HepG2 (cell line): Measurements from ENCODE around the gene ANO3. TPM values are rescaled to one million over a fixed set of nuclear protein-coding genes. Genes with fewer than 3 reads are reported as not detected.

Experiments
- FOSL2 ChIP-seq: sonication (generic); formaldehyde crosslinking; IDR thresholded peaks from 2 replicates; pipeline ENCODE4 v1.4.0; 2020; ENCODE audit warnings: missing genetic modification reagents
- HNF4A ChIP-seq: sonication (generic); formaldehyde crosslinking; IDR thresholded peaks from 2 replicates; pipeline ENCODE4 v1.4.0; 2020; ENCODE audit warnings: missing genetic modification reagents
- KDM4B ChIP-seq: sonication (generic); formaldehyde crosslinking; IDR thresholded peaks from 2 replicates; pipeline ENCODE4 v1.4.0; 2020; ENCODE audit warnings: missing genetic modification reagents
- MED8 ChIP-seq: sonication (generic); formaldehyde crosslinking; IDR thresholded peaks from 2 replicates; pipeline ENCODE4 v1.8.1; 2023; ENCODE audit warnings: mild to moderate bottlenecking, missing genetic modification reagents; ENCODE audit not compliant: insufficient replicate concordance
- ZNF441 ChIP-seq: sonication (generic); formaldehyde crosslinking; IDR thresholded peaks from 2 replicates; pipeline ENCODE4 v1.7.0; 2021; ENCODE audit warnings: missing genetic modification reagents, borderline replicate concordance
- ZNF484 ChIP-seq: sonication (generic); formaldehyde crosslinking; IDR thresholded peaks from 2 replicates; pipeline ENCODE4 v1.5.1; 2020; ENCODE audit warnings: mild to moderate bottlenecking, low read depth, missing genetic modification reagents, borderline replicate concordance
- ZNF550 ChIP-seq: sonication (generic); formaldehyde crosslinking; IDR thresholded peaks from 2 replicates; pipeline ENCODE4 v1.4.0; 2020; ENCODE audit warnings: mild to moderate bottlenecking, missing genetic modification reagents, borderline replicate concordance
- polyA plus RNA-seq, 8 experiments: library from polyadenylated mRNA; depleted of rRNA in 3 of 8; stranded (reverse) in 7 of 8; unstranded in 1 of 8; fragments of >200 nt; fragmentation: Illumina TruSeq in 4 of 8; extraction: Trizol in 4 of 8; gene quantifications; 2 replicates each; pipeline versions ENCODE4 v1.2.1 to v1.2.3, GENCODE V29; 2011 to 2016; ENCODE audit warnings: low read depth in 4 of 8, missing spikeins in 1 of 8, mixed read lengths in 1 of 8; ENCODE audit not compliant: insufficient read depth in 1 of 8
- total RNA-seq, 5 experiments: library from RNA; depleted of rRNA; stranded (reverse); fragments of >200 nt; fragmentation: Illumina TruSeq; extraction: Trizol; gene quantifications; 2 replicates each; pipeline ENCODE4 v1.2.3, GENCODE V29; 2016; ENCODE audit warnings: low read depth in 1 of 5
- TF ChIP-seq, protein P1 (sequence below): sonication (generic); formaldehyde crosslinking; IDR thresholded peaks from 2 replicates; pipeline ENCODE4 v1.8.0; 2022; ENCODE audit warnings: missing genetic modification reagents, mild to moderate bottlenecking, borderline replicate concordance
- TF ChIP-seq, protein P2 (sequence below): sonication (generic); formaldehyde crosslinking; IDR thresholded peaks from 2 replicates; pipeline ENCODE4 v1.4.0; 2020; ENCODE audit warnings: mild to moderate bottlenecking, missing genetic modification reagents
- TF ChIP-seq, protein P3 (sequence below): sonication (generic); formaldehyde crosslinking; IDR thresholded peaks from 2 replicates; pipeline ENCODE4 v1.5.1; 2020; ENCODE audit warnings: mild to moderate bottlenecking, missing genetic modification reagents, moderate library complexity
- TF ChIP-seq, protein P4 (sequence below): sonication (generic); formaldehyde crosslinking; IDR thresholded peaks from 2 replicates; pipeline ENCODE4 v1.4.0; 2020; ENCODE audit warnings: missing genetic modification reagents

ANO3 gene
- total and polyA plus RNA-seq, 2 of the 13 experiments (the other 11 are each of a cell fraction or from before 2014, with no cell fraction given): 0.17 to 0.44 TPM

DNA sequence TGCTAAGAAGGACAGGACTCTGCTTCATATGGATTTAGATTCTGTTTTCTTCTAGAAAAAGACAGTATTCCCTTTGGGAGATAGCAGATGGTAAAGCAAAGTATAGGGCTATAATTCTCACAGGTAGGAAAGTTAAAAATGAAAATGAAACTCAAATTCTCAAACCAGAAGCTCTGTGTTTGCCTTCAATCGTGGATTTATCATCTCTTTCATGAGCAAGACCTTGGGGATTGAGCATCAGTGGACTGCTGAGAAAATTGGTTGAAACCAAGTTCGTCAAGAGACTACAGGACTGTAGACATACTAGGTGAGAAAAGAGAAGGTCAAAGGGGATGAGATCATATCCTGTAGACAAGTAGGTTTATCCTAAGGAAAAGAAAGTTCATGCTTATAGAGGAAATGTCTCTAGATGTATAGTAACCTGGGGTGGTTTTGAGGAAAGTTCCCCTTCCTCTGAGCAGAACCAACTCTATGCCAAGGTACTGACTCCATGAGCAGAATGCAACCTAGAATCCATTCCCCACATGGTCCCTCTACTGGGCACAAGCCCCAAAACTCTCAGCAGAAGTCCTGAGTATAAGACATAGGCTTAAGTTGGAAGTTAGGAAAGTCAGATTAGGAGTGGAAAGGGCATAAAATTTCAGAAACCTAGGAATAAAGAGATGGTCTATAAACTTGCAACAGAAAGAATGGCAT is 343.5 kb downstream of the ANO3 start (continued):
- TF ChIP-seq HNF4A (CRISPR knock-in tag) (no peak), MED8 (CRISPR knock-in tag) (no peak), ZNF550 (CRISPR knock-in tag) (no peak), ZNF441 (CRISPR knock-in tag) (no peak), ZNF484 (CRISPR knock-in tag) (no peak), KDM4B (CRISPR knock-in tag) (no peak), FOSL2 (no peak)
- TF ChIP-seq, protein P1, sequence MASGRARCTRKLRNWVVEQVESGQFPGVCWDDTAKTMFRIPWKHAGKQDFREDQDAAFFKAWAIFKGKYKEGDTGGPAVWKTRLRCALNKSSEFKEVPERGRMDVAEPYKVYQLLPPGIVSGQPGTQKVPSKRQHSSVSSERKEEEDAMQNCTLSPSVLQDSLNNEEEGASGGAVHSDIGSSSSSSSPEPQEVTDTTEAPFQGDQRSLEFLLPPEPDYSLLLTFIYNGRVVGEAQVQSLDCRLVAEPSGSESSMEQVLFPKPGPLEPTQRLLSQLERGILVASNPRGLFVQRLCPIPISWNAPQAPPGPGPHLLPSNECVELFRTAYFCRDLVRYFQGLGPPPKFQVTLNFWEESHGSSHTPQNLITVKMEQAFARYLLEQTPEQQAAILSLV: no peak
- TF ChIP-seq, protein P2, sequence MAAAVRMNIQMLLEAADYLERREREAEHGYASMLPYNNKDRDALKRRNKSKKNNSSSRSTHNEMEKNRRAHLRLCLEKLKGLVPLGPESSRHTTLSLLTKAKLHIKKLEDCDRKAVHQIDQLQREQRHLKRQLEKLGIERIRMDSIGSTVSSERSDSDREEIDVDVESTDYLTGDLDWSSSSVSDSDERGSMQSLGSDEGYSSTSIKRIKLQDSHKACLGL (CRISPR knock-in tag): no peak
- TF ChIP-seq, protein P3, sequence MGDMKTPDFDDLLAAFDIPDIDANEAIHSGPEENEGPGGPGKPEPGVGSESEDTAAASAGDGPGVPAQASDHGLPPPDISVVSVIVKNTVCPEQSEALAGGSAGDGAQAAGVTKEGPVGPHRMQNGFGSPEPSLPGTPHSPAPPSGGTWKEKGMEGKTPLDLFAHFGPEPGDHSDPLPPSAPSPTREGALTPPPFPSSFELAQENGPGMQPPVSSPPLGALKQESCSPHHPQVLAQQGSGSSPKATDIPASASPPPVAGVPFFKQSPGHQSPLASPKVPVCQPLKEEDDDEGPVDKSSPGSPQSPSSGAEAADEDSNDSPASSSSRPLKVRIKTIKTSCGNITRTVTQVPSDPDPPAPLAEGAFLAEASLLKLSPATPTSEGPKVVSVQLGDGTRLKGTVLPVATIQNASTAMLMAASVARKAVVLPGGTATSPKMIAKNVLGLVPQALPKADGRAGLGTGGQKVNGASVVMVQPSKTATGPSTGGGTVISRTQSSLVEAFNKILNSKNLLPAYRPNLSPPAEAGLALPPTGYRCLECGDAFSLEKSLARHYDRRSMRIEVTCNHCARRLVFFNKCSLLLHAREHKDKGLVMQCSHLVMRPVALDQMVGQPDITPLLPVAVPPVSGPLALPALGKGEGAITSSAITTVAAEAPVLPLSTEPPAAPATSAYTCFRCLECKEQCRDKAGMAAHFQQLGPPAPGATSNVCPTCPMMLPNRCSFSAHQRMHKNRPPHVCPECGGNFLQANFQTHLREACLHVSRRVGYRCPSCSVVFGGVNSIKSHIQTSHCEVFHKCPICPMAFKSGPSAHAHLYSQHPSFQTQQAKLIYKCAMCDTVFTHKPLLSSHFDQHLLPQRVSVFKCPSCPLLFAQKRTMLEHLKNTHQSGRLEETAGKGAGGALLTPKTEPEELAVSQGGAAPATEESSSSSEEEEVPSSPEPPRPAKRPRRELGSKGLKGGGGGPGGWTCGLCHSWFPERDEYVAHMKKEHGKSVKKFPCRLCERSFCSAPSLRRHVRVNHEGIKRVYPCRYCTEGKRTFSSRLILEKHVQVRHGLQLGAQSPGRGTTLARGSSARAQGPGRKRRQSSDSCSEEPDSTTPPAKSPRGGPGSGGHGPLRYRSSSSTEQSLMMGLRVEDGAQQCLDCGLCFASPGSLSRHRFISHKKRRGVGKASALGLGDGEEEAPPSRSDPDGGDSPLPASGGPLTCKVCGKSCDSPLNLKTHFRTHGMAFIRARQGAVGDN (CRISPR knock-in tag): no peak
- TF ChIP-seq, protein P4, sequence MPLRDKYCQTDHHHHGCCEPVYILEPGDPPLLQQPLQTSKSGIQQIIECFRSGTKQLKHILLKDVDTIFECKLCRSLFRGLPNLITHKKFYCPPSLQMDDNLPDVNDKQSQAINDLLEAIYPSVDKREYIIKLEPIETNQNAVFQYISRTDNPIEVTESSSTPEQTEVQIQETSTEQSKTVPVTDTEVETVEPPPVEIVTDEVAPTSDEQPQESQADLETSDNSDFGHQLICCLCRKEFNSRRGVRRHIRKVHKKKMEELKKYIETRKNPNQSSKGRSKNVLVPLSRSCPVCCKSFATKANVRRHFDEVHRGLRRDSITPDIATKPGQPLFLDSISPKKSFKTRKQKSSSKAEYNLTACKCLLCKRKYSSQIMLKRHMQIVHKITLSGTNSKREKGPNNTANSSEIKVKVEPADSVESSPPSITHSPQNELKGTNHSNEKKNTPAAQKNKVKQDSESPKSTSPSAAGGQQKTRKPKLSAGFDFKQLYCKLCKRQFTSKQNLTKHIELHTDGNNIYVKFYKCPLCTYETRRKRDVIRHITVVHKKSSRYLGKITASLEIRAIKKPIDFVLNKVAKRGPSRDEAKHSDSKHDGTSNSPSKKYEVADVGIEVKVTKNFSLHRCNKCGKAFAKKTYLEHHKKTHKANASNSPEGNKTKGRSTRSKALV: no peak
